Measurements from ENCODE around the gene PTPRG. TPM values are rescaled to one million over a fixed set of nuclear protein-coding genes. Genes with fewer than 3 reads are reported as not detected.

PTPRG gene
- total and polyA plus RNA-seq, 2 of the 13 experiments (the other 11 are each of a cell fraction or from before 2014, with no cell fraction given) = 8.0 to 25.3 TPM

GRCh38 chr3:61615643-61616042 is 54.3 kb downstream of the PTPRG start (continued):
- TF ChIP-seq ZNF275 (CRISPR knock-in tag; IDR thresholded peaks at IDR 0.05; ENCODE audit: borderline replicate concordance) = no peak

- no peak overlapping the region for H3K4me3 ChIP-seq (replicated peaks in 1 of 3; ENCODE audit: insufficient read depth in 1 of 3, low read depth in 2 of 3, low read length in 3 of 3)
- H3K9ac ChIP-seq (ENCODE audit: insufficient read depth, low read depth, low read length) = no peak overlapping the region
- ChIA-PET CTCF (ENCODE audit: low intra/inter-chr PET ratio, low total read pairs) (no interaction called here), POLR2A (no interaction called here)
- WGBS (ENCODE audit: low lambda C conversion rate) = 93% methylated on average over 6 of the region's 6 CpGs
- H4K20me1 ChIP-seq (ENCODE audit: insufficient read depth, low read length) = no peaks in the 10 kb centered on the region
- no TSS peak for BruUV-seq (replicated peaks)
- no peak for DNase-seq (ENCODE audit: low spot score)
- no peak overlapping the region for H3K27ac ChIP-seq (ENCODE audit: extremely low read length, insufficient read depth, low read length)
- peaks cover 14% of the 10 kb centered on the region for H3K79me2 ChIP-seq (ENCODE audit: insufficient read depth, low read length)
- ATAC-seq = no peak
- H3K4me2 ChIP-seq (ENCODE audit: low read depth, low read length) = no peak overlapping the region
- H3K4me1 ChIP-seq (ENCODE audit: insufficient read depth, low read length) = no peaks in the 10 kb centered on the region
- intact Hi-C loops (cut with micrococcal nuclease; ENCODE audit: unreplicated experiment) (no loop called here), in situ Hi-C loops (cut with HindIII; ENCODE audit: extremely low pct_ligation_motif_present, low pct_unique_long_range_greater_than_20kb) (no loop called here)
- no peaks in the 10 kb centered on the region for H3K27me3 ChIP-seq (ENCODE audit: control insufficient read depth in 1 of 2, insufficient read depth in 2 of 2, low read length in 2 of 2)
- TF ChIP-seq RAD51 (IDR thresholded peaks at IDR 0.05; ENCODE audit: borderline replicate concordance) = no peak
- no peak for TF ChIP-seq ZNF678 (CRISPR knock-in tag; IDR thresholded peaks at IDR 0.05)
- no peak for TF ChIP-seq DR1 (CRISPR knock-in tag; IDR thresholded peaks at IDR 0.05)
- no peak for TF ChIP-seq EZH2 (conservative IDR thresholded peaks at IDR 0.05; ENCODE audit: low read depth, low read length)
- no peak for TF ChIP-seq ZNF350 (CRISPR knock-in tag; IDR thresholded peaks at IDR 0.05; ENCODE audit: borderline replicate concordance, low read depth)
- TF ChIP-seq E2F1 (CRISPR knock-in tag; IDR thresholded peaks at IDR 0.05) = no peak
- TF ChIP-seq JARID2 (CRISPR knock-in tag; IDR thresholded peaks at IDR 0.05; ENCODE audit: insufficient replicate concordance) = no peak
- TF ChIP-seq SNAI1 (CRISPR knock-in tag; IDR thresholded peaks at IDR 0.05; ENCODE audit: borderline replicate concordance) = no peak
- TF ChIP-seq ZNF784 (CRISPR knock-in tag; IDR thresholded peaks at IDR 0.05; ENCODE audit: borderline replicate concordance) = no peak
- TF ChIP-seq THAP8 (CRISPR knock-in tag; IDR thresholded peaks at IDR 0.05; ENCODE audit: borderline replicate concordance) = no peak
- TF ChIP-seq ZNF704 (CRISPR knock-in tag; IDR thresholded peaks at IDR 0.05; ENCODE audit: borderline replicate concordance) = no peak
- TF ChIP-seq ZBTB49 (CRISPR knock-in tag; IDR thresholded peaks at IDR 0.05; ENCODE audit: borderline replicate concordance) = no peak
- no peak for TF ChIP-seq ZBTB7B (CRISPR knock-in tag; IDR thresholded peaks at IDR 0.05)
- H3K36me3 ChIP-seq (replicated peaks in 1 of 2; ENCODE audit: control insufficient read depth in 1 of 2, insufficient read depth in 2 of 2, low read length in 2 of 2) = no peaks in the 10 kb centered on the region
- H3K9me3 ChIP-seq (ENCODE audit: low read length) = no peaks in the 10 kb centered on the region
- no peak for FAIRE-seq
- H2AFZ ChIP-seq (ENCODE audit: low read length) = no peak overlapping the region
Measured at GRCh38 chr3:61616586-61616985, 55.2 kb downstream of the PTPRG start.

Data from HepG2 (cell line).